Stimulated activated CD4-positive, alpha-beta T cell treated with anti-CD3 and anti-CD28 coated beads, Interleukin-2, amount 100 ng/mL, for 24 hours (primary cell): ENCODE data around the gene B3GALT2.
"Not testable (repeated sequence)": the region's sequence is repeated elsewhere in the genome, so short reads cannot be mapped to it uniquely, and the experiment has no call there.

Source experiments
- DNase-seq, 2 donors: peaks; one replicate each; pipeline ENCODE4 v3.0.0-alpha.2; 2020

The B3GALT2 gene, protein sequence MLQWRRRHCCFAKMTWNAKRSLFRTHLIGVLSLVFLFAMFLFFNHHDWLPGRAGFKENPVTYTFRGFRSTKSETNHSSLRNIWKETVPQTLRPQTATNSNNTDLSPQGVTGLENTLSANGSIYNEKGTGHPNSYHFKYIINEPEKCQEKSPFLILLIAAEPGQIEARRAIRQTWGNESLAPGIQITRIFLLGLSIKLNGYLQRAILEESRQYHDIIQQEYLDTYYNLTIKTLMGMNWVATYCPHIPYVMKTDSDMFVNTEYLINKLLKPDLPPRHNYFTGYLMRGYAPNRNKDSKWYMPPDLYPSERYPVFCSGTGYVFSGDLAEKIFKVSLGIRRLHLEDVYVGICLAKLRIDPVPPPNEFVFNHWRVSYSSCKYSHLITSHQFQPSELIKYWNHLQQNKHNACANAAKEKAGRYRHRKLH

DNA sequence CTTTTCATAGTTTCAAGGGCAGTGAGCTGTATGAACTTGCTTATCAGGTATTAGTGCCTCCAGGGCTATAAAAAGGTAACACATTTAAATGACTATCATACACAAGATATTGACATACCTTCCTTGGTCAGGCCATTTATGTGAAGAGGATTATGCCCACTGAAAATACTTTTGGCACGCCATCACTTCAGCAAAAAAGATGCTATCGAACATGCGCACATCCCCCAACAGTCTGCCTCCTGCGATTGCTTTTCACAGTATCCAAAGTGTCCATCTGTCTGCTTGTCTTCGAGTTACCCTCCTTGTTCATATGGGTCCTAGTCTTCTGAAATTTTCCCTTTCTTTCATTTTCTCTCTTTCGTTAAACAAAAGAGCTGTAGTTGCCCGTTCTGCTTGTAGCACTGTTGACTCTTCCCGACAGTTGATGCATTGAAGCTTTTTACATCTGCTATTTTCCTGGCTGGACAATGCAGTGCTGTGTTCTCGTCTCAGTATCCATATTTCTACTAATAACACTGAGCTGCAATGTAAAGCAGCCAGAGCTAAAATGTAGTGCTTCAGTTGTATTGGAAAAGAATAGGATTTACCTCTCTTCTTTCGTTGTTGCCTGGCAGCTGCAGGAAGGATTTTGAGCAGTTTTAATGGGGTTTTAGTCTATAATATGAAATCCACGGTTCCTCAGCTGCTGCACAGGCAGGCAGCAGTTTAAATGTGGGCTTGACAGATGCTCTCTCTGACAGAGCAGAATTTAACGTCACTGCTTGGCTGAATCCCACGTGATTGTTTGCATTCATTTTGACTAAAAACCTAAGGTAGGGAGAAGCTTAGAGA, at the start of gene B3GALT2:
B3GALT2 (minus strand) TSS at position 713 of the 831 bp plus-strand sequence. CDS start 5,051 bp downstream, outside the sequence.
- DNase-seq, result no peak

DNA sequence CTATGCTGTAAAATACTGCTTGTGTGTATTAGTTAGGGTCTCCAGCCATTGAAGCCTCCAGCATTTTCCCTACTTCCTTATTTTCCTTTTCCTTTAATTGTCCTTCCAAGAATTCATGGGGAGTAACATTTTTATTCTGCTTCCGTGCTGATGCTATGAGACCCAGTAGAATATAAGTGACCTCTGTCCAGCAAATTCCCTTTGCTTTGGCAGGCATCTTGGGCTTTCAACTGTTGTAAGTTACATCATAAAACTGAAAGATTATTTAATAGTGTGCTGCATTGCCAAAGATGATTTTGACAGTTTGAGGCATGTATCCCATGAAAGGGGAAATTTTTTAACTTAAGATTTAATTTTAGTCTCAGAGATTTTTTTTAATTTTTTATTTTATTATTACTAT, 48.1 kb upstream of the B3GALT2 start:
- no peak for DNase-seq

DNA sequence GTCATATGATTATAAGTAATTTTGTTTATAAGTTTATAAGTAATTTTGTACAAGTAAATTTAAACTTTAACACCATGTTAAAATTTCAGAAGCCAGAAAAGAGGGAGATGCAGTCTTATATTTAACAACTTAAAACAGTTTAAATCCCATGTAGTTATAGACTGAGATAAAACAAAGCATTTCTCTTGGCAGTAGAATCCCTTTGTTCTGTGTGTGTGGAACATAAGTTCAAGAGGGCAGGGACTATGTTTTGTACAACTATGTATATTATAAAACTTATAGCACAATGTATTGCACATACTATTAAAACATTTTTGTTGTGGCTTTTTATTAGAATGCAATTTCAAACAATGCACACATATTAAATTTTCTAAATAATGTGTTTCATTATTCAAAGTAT, 44.7 kb upstream of the B3GALT2 start:
- not testable (repeated sequence) for DNase-seq

DNA sequence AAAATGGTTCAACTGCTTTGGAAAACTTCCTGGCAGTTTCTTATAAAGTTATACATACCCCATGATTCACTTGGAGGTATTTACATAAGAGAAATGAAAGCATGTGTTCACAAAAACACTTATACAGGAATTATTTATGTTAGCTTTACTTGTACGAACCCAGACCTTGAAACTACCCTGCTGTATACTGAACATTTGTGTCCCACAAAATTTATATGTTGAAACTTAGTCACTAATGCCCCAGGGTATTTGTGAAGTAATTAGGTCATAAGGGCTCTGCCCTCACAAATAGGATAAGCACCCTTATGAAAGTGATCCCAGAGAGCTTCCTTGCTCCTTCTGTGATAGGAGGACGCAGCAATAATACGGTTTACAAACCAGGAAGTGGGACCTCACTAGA, 42.7 kb upstream of the B3GALT2 start:
- DNase-seq, result no peak

DNA sequence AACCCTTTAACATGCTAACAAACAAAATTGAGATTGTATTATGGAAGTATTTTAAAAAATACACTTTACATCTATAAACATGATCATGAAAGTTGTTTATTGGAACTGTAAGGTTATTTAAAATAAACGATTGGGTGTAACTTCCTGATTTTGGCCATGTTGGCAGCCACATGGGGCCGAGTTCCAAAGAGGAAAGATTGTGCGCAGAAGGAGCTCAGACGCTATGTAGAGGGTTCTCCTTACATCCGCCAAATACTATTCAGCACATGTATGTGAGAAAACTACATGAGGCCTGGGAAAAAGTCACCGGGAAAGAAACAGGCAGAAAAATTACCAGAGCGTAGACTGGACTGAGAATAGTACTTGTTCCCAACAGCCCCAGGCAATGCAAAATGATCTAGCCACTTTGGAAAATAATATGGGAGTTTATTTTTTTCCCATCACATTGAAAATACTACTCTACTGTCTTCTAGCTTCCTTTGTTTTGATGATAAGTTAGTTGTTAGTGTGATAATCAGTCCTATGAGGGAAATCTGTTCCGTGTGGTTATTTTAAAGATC, 35.7 kb upstream of the B3GALT2 start:
- no peak for DNase-seq

DNA sequence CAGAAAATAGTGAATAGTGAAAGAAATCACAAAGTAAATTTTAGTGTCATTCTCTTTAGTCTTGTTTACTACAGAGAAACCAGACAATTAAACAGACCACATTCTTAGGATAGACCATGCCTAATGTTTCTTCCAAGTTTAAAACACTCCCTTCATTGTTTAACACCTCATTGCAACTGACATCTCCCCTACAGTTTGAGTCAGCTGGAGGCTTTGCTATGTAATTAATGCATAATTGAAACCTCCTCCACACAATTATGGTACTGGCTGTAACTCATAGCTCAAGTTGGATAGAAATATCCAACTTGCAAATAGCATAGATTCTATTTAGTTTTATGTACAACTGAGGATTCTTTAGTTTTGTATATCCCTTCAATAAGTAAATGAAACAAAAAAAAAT, 35.2 kb upstream of the B3GALT2 start:
- no peak for DNase-seq

DNA sequence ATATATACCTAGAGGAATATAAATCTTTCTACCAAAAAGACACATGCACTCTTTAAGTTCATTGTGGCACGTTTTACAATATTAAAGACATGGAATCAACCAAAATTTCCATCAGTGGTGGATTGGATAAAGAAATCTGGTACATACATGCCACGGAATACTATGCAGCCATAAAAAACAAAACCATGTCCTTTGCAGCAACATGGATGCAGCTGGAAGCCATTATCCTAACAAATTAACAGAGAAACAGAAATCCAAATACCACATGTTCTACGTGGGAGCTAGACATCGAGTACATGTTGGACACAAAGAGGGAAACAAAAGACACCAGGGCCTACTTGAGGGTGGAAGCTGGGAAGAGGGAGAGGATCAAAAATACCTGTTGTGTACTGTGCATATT, 33.0 kb upstream of the B3GALT2 start:
- DNase-seq, result no peak

DNA sequence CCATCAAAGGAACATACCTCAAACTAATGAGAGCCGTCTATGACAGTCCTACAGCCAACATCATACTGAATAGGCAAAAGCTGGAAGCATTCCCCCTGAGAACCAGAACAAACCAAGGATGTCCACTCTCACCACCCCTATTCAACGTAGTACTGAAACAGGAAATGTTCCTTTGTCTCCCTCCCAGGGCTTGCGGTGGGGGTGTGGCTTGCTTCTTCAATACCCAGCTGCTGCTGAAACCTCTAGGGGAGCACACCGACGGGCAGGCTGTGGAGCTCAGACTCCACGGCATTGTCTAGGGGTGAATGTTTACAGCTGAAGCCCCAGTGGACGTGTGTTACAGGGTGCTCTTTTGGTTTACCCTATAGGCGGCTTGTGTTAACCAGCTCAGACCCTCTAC, 30.5 kb upstream of the B3GALT2 start:
- no peak for DNase-seq

DNA sequence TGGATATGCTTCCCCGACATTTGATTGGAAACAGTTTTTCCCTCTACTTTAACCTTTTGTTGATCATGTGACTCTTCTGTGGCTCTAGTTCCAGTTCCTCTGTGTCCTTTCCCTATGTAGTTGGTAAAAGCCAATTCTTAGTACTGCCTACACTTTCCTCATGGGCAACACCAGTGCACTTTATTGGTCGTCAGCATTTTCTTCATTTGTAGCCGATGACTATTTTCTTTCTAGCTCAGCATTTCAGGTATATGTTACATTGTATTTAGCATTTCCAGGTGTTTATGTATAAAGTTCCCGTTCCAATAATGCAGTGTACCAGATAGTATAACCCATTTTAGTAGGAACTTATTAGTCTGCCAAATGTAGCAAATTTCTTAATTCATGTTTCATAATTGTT, 27.6 kb upstream of the B3GALT2 start:
- DNase-seq, result no peak

DNA sequence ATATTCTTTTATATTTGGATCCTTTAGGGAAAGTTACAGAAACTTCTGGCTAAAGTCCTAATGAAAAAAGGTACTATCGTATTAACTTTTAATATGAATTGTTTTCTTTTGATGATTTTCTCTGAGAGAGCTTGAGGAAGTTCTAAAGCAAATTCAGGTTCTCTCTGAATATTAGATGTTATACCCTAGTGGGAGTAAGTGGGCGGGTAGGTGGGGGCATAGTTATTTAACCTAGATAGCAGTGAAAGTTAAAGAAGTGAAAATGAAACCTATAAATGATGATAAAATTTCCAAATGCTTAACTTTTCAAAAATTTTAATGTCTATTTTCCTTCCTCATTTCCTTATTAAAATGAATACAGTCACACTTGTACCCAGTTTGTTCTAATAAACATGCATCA, 26.2 kb upstream of the B3GALT2 start:
- DNase-seq, result no peak

DNA sequence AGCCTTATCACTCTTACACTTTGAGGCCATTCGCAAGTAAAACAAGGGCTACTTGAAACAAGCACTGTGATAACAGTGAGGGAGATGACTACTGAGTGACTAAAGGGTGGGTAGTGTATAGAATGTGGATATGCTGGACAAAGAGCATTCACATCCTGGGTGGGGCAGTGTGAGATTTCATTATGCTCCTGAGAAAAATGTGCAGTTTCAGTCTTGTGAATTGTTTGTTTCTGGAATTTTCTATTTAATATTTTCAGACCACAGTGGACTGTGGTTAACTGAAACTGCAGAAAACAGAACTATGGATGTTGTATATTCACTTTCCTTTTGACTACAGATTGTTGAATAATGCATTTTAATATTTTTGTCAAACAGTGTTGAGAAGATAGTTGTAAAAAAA, 25.1 kb upstream of the B3GALT2 start:
- no peak for DNase-seq

DNA sequence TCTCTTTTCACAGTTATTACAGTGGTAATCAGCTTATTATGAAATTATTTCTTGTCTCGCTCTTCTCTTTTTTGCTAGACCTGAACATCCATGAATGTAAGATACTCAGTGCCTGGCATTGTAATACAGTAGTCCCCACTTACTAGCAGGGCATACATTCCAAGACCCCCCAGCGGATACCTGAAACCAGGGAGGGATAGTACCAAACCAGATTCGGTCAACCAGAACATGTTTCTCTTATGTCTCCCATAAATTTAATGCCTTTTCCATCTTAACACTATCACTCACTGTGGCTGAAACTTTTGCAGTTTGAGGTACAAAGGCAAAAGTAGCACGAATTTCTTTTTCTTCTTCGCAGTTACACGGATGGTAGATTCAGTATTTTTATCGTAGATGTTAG, 24.6 kb upstream of the B3GALT2 start:
- DNase-seq, result no peak

DNA sequence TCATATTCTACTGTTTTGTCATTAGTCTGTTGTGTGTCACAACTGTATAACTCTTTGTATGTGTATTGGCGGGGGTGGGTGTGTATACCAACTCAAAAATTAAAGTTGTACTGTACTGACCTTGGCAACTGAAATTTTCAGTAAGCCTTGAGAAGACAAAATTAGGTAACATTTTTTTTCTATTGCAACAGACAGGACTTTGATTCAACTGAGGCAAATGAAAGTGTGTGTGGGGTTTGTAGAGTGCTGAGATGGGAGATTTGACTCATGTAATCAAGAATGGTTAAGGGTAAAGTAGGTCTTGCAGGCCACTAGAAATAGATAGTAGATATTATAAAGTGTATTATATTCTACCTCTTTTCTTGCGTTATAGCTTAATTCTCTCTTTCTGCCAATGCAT, 14.6 kb upstream of the B3GALT2 start:
- DNase-seq, result no peak

DNA sequence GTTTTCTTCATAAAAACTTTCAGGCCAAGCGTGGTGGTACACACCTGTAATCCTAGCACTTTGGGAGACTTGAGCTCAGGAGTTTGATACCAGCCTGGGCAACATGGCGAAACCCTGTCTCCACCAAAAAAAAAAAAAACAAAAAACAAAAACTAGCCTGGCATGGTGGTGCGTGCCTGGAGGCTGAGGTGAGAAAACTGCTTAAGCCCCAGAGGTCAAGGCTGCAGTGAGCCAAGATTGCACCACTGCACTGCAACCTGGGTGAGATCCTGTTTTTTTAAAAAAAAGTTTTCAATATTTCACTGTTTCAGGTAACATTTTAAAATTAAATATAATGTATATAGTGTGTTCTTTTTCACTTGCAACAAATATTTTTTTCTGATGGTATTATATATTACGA, 13.5 kb upstream of the B3GALT2 start:
- no peak for DNase-seq

DNA sequence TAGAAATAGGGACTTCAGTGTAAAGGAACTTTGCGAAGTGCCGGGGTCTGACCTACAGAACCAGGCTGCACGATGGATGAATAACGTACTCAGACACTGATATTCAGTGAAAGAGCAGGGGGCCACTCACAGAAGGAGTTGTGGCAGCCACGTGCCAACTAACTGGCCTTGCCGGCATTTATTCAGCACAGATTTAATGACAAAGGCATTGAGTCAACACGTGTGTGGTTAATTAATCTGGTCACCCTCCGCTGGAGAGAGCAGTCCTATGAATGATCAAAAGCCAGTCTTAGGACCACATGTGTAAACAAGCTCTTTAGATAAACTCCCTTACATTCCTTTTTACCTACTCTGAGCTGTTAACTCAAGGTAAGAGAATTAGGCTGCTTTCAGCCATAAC, 6.2 kb upstream of the B3GALT2 start:
- no peak for DNase-seq

DNA sequence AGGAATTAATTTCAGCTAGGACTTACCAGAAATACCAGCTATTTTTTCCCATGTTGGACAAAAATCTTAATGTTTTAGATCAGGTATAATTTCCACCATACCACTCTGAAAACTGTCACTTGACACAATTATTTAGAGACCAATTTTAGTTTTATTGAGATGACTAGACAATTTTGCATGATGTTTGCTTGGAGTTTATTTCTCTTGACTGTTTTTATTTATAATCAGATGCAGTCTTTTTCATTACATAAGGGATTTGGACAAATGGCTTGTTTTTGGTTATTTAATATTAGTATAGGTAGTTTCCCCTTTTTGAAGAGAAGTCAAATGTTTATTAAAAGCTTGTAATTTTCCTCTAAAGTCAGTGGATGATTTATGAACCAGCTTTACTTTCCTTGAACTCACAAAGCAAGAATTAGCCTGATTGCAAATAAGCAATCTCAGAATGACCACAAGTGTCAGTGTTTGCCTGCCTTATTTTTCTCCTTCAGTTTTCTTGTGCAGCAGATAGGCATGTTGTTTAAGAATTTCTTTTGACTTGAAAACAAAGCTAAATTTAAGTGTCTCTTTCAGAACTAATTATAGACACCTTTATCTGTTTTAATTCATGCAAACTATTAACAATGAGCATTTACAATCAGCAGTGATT, 3.8 kb upstream of the B3GALT2 start:
- DNase-seq, result no peak

DNA sequence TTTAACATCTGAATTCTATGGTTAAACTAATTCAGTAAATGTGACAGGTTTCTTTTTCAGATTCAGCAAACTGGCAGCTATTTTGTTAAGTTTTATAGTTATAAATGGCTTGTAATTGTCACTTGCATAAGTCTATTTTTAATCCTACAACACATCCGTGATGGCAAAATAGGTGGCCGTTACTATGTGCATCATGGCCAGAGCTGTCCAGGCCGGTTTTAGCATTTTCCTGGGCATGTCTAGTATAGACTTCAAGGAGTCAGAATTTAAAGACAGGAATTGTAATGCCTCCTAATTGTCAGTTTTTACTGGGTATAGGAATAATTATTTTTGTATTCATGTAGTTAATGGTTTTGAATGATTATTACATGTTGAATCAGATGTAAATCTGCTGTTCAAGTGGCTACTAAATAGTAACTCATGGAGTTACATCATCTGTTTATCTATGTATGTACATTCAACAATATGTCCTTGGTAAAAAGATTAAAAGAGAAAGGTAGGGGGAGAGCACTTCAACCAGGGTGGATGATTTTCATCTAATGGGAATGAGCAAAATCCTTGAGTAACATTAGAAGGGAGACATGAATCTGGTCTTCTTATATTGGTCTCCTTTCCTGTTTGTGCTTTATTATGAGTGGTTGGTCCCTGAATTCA, 3.2 kb upstream of the B3GALT2 start:
- DNase-seq, result no peak

DNA sequence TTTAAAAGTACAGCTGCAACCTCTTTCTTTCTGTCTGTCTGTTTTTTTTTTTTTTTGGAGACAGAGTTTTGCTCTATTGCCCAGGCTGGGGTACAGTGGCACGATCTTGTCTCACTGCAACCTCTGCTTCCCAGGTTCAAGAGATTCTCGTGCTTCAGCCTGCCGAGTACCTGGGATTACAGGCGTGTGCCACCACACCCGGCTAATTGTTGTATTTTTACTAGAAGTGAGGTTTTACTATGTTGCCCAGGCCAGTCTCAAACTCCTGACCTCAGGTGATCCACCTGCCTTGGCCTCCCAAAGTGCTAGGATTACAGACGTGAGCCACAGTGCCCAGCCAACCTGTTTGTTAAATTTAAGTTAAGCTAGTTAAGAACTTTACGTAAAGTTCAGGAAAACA, 2.5 kb upstream of the B3GALT2 start:
- not testable (repeated sequence) for DNase-seq

DNA sequence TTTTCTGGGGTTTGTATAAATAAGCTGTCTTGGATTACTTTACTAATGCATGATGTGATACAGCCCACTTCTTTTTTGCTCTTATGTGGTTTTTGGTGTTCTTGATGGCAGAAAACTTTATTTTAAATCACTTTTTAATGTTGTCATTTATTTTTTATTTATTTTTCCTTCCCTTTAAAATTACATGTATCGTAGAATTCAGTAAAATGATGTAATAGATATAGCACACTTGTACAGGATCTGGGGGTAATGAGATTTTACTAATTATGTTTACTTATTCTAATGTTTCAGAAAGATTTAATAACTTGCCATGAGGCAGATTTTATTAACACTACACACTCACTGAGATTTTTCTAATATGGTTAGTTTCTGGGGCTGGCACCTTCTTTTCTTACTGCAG, 701 bp upstream of the B3GALT2 start:
- DNase-seq, result no peak

DNA sequence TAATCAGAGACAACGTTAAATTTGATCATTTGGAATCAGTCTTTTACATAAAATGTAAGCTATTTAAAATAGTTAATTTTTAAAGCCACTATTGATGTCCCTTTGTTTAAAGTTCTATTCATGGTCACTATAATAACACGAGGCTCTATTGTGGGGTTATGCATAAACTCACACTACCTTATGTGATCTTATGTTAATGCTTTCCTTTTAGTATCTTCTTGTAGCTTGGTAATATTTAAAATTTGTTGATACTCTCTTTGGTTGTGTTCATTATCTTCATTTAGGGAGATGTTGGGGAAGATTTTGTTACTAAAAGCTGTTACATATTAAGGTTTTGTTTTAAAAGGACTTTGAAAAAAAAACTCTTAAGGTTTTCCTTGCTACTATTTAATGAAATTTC, 1.2 kb downstream of the B3GALT2 start:
- no peak for DNase-seq

DNA sequence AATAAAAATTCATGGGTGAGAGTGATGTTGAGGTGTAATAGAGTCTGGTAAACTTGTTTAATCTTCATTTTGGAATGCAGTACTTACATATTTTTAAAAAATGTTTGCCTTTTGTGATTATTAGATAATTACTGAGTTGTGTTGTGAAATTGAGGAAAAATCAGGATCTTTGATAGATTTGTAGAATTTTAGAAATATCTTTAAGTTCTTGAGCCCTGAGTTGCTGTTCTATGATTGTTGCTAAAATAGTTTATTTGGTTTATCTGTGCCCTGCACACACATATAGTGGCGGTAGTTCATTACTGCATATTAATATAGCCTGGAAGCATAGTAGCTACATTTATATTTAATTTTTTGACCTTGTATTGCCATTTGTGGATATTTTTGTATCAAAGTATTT, 1.6 kb downstream of the B3GALT2 start:
- DNase-seq, result no peak

DNA sequence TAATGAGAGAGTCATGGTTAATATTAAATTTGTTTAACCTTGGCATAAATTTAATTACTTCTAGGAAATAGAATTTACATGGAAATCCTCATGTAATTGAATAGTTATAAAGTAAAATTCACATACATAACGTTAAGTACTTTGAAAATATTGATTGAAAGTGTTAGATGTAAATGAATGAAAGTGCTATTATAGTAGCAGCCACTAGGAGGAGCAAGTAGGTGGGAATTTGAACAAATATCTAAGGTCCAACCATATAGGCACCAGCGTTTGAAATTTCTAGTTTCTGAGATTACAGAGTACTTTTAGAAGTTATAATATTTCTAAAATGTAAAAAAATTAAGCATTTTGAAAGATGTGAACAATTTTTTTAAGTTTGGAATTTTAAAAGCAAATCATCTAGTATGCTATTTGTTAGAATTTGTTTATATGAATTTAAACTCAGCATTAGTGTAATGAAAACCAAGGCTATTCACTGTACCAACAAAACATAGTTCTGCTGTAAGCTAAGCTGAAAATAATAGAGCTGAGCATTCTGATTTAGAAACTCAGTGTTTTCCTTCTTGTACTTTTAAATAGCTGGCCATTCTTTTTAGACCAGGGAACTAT, 3.3 kb downstream of the B3GALT2 start:
- no peak for DNase-seq
